Activated CD4-positive, alpha-beta T cell treated with anti-CD3 and anti-CD28 coated beads, Interleukin-2, amount 10 ng/mL, durations not matched to agents 24 days and 14 days (primary cell): ENCODE data around the gene MINDY3. TPM values are rescaled to one million over a fixed set of nuclear protein-coding genes. Genes with fewer than 3 reads are reported as not detected.

Source experiments
- DNase-seq: peaks from one replicate; pipeline ENCODE4 v3.0.0; 2022
- H3K27ac Mint-ChIP-seq: one replicate; pipeline ENCODE4 v1.8.0; 2022; ENCODE audit warnings: mild to moderate bottlenecking, mixed read lengths
- H3K27me3 Mint-ChIP-seq: one replicate; pipeline ENCODE4 v1.8.0; 2022; ENCODE audit warnings: mixed read lengths
- H3K36me3 Mint-ChIP-seq: one replicate; pipeline ENCODE4 v1.8.0; 2022; ENCODE audit warnings: low read depth, mild to moderate bottlenecking, mixed read lengths
- H3K4me1 Mint-ChIP-seq: one replicate; pipeline ENCODE4 v1.8.0; 2021; ENCODE audit warnings: mixed read lengths
- H3K4me3 Mint-ChIP-seq: one replicate; pipeline ENCODE4 v1.8.0; 2022; ENCODE audit warnings: mild to moderate bottlenecking, moderate library complexity, mixed read lengths
- H3K9me3 Mint-ChIP-seq: one replicate; pipeline ENCODE4 v1.8.0; 2021; ENCODE audit warnings: mixed read lengths
- intact Hi-C: fragments of 100-400 bp; cut with micrococcal nuclease; formaldehyde crosslinking; loops from one replicate; pipeline ENCODE4 v1.15.1; 2023
- total RNA-seq: library from RNA; stranded (reverse); gene quantifications from 2 replicates; pipeline ENCODE4 v1.2.3, GENCODE V29; 2022

MINDY3 gene
- total RNA-seq, 1 donor from 2014 or later, result 20.1 TPM

- Mint-ChIP-seq H3K27ac (no peak overlapping the region), H3K27me3 (no peaks in the 10 kb centered on the region)
Observed at GRCh38 chr10:15809450-15809849, 50.9 kb downstream of the MINDY3 start.

GRCh38 chr10:15808204-15808797 is 52.0 kb downstream of the MINDY3 start:
- Mint-ChIP-seq H3K27me3 (no peaks in the 10 kb centered on the region), H3K36me3 (peaks cover 15% of the 10 kb centered on the region), H3K4me3 (no peak overlapping the region), H3K27ac (no peak overlapping the region), H3K9me3 (no peaks in the 10 kb centered on the region), H3K4me1 (peaks cover 2% of the 10 kb centered on the region)
- intact Hi-C loops, result no loop called here
- DNase-seq, result no peak

More at GRCh38 chr10:15809450-15809849, 50.9 kb downstream of the MINDY3 start:
- DNase-seq, result no peak
- no peak overlapping the region for H3K4me3 Mint-ChIP-seq
- H3K36me3 Mint-ChIP-seq, result peaks cover 15% of the 10 kb centered on the region
- H3K4me1 Mint-ChIP-seq, result peaks cover 2% of the 10 kb centered on the region
- intact Hi-C loops, result no loop called here
- no peaks in the 10 kb centered on the region for H3K9me3 Mint-ChIP-seq

GRCh38 chr10:15805395-15806058 is 54.8 kb downstream of the MINDY3 start:
- Mint-ChIP-seq H3K4me3 (no peak overlapping the region), H3K9me3 (no peaks in the 10 kb centered on the region), H3K36me3 (peaks cover 25% of the 10 kb centered on the region), H3K27ac (no peak overlapping the region), H3K27me3 (no peaks in the 10 kb centered on the region), H3K4me1 (peaks cover 4% of the 10 kb centered on the region)
- no peak for DNase-seq
- intact Hi-C loops, result no loop called here

- Mint-ChIP-seq H3K4me3 (no peak overlapping the region), H3K27ac (no peak overlapping the region), H3K36me3 (peaks cover 28% of the 10 kb centered on the region), H3K27me3 (no peaks in the 10 kb centered on the region), H3K4me1 (peaks cover 4% of the 10 kb centered on the region), H3K9me3 (no peaks in the 10 kb centered on the region)
- intact Hi-C loops, result no loop called here
- no peak for DNase-seq
Observed at GRCh38 chr10:15804109-15804508, 56.2 kb downstream of the MINDY3 start.

GRCh38 chr10:15802375-15802949 is 57.8 kb downstream of the MINDY3 start:
- H3K27me3 Mint-ChIP-seq, result no peaks in the 10 kb centered on the region
- peaks cover 28% of the 10 kb centered on the region for H3K36me3 Mint-ChIP-seq
- H3K9me3 Mint-ChIP-seq, result no peaks in the 10 kb centered on the region
- no peak overlapping the region for H3K27ac Mint-ChIP-seq
- intact Hi-C loops, result no loop called here
- peaks cover 4% of the 10 kb centered on the region for H3K4me1 Mint-ChIP-seq
- no peak for DNase-seq
- no peak overlapping the region for H3K4me3 Mint-ChIP-seq

GRCh38 chr10:15801641-15802040 is 58.7 kb downstream of the MINDY3 start:
- no peak overlapping the region for H3K4me3 Mint-ChIP-seq
- H3K27ac Mint-ChIP-seq, result no peak overlapping the region
- no peak for DNase-seq
- H3K4me1 Mint-ChIP-seq, result peaks cover 4% of the 10 kb centered on the region
- H3K36me3 Mint-ChIP-seq, result peaks cover 27% of the 10 kb centered on the region
- no peaks in the 10 kb centered on the region for H3K9me3 Mint-ChIP-seq
- intact Hi-C loops, result no loop called here
- no peaks in the 10 kb centered on the region for H3K27me3 Mint-ChIP-seq

GRCh38 chr10:15801147-15801546 is 59.2 kb downstream of the MINDY3 start:
- DNase-seq, result no peak
- no peaks in the 10 kb centered on the region for H3K27me3 Mint-ChIP-seq
- no peaks in the 10 kb centered on the region for H3K9me3 Mint-ChIP-seq
- intact Hi-C loops, result no loop called here
- H3K4me3 Mint-ChIP-seq, result no peak overlapping the region
- no peak overlapping the region for H3K27ac Mint-ChIP-seq
- H3K4me1 Mint-ChIP-seq, result peaks cover 5% of the 10 kb centered on the region
- H3K36me3 Mint-ChIP-seq, result peaks cover 25% of the 10 kb centered on the region

GRCh38 chr10:15797346-15797745 is 63.0 kb downstream of the MINDY3 start:
- H3K27me3 Mint-ChIP-seq, result no peaks in the 10 kb centered on the region
- intact Hi-C loops, result no loop called here
- peaks cover 26% of the 10 kb centered on the region for H3K36me3 Mint-ChIP-seq
- DNase-seq, result no peak
- H3K9me3 Mint-ChIP-seq, result no peaks in the 10 kb centered on the region
- H3K4me1 Mint-ChIP-seq, result peaks cover 5% of the 10 kb centered on the region
- H3K4me3 Mint-ChIP-seq, result no peak overlapping the region
- H3K27ac Mint-ChIP-seq, result no peak overlapping the region

- Mint-ChIP-seq H3K4me1 (peaks cover 3% of the 10 kb centered on the region), H3K4me3 (no peak overlapping the region), H3K9me3 (no peaks in the 10 kb centered on the region), H3K27ac (no peak overlapping the region), H3K36me3 (peaks cover 24% of the 10 kb centered on the region), H3K27me3 (no peaks in the 10 kb centered on the region)
- intact Hi-C loops, result no loop called here
- DNase-seq, result no peak
Observed at GRCh38 chr10:15796762-15797161, 63.5 kb downstream of the MINDY3 start.

- Mint-ChIP-seq H3K27me3 (no peaks in the 10 kb centered on the region), H3K4me3 (no peak overlapping the region), H3K4me1 (peaks cover 5% of the 10 kb centered on the region), H3K27ac (no peak overlapping the region), H3K9me3 (no peaks in the 10 kb centered on the region), H3K36me3 (peaks cover 23% of the 10 kb centered on the region)
- no peak for DNase-seq
- intact Hi-C loops, result no loop called here
Observed at GRCh38 chr10:15796098-15796759, 64.1 kb downstream of the MINDY3 start.

- no peak for DNase-seq
- H3K27ac Mint-ChIP-seq, result no peak overlapping the region
- H3K36me3 Mint-ChIP-seq, result peaks cover 18% of the 10 kb centered on the region
- H3K4me3 Mint-ChIP-seq, result no peak overlapping the region
- peaks cover 5% of the 10 kb centered on the region for H3K4me1 Mint-ChIP-seq
- no peaks in the 10 kb centered on the region for H3K27me3 Mint-ChIP-seq
- intact Hi-C loops, result no loop called here
- H3K9me3 Mint-ChIP-seq, result no peaks in the 10 kb centered on the region
Observed at GRCh38 chr10:15795036-15795792, 65.1 kb downstream of the MINDY3 start.

- intact Hi-C loops, result no loop called here
- Mint-ChIP-seq H3K4me1 (peaks cover 5% of the 10 kb centered on the region), H3K9me3 (no peaks in the 10 kb centered on the region), H3K36me3 (peaks cover 17% of the 10 kb centered on the region), H3K27me3 (no peaks in the 10 kb centered on the region), H3K27ac (no peak overlapping the region), H3K4me3 (no peak overlapping the region)
- no peak for DNase-seq
Observed at GRCh38 chr10:15794569-15794968, 65.7 kb downstream of the MINDY3 start.

- H3K27me3 Mint-ChIP-seq, result no peaks in the 10 kb centered on the region
- no peak overlapping the region for H3K4me3 Mint-ChIP-seq
- intact Hi-C loops, result no loop called here
- H3K36me3 Mint-ChIP-seq, result peaks cover 21% of the 10 kb centered on the region
- H3K4me1 Mint-ChIP-seq, result peaks cover 5% of the 10 kb centered on the region
- H3K9me3 Mint-ChIP-seq, result no peaks in the 10 kb centered on the region
- H3K27ac Mint-ChIP-seq, result no peak overlapping the region
- no peak for DNase-seq
Observed at GRCh38 chr10:15793664-15794063, 66.6 kb downstream of the MINDY3 start.

- Mint-ChIP-seq H3K9me3 (no peaks in the 10 kb centered on the region), H3K36me3 (peaks cover 25% of the 10 kb centered on the region), H3K27me3 (no peaks in the 10 kb centered on the region), H3K4me3 (no peak overlapping the region), H3K4me1 (peaks cover 5% of the 10 kb centered on the region), H3K27ac (no peak overlapping the region)
- no peak for DNase-seq
- intact Hi-C loops, result no loop called here
Observed at GRCh38 chr10:15792777-15793176, 67.5 kb downstream of the MINDY3 start.
